Measurements from ENCODE around the gene RPTOR.
"Not testable (repeated sequence)": the region's sequence is repeated elsewhere in the genome, so short reads cannot be mapped to it uniquely, and the experiment has no call there.

Gene RPTOR

DNA sequence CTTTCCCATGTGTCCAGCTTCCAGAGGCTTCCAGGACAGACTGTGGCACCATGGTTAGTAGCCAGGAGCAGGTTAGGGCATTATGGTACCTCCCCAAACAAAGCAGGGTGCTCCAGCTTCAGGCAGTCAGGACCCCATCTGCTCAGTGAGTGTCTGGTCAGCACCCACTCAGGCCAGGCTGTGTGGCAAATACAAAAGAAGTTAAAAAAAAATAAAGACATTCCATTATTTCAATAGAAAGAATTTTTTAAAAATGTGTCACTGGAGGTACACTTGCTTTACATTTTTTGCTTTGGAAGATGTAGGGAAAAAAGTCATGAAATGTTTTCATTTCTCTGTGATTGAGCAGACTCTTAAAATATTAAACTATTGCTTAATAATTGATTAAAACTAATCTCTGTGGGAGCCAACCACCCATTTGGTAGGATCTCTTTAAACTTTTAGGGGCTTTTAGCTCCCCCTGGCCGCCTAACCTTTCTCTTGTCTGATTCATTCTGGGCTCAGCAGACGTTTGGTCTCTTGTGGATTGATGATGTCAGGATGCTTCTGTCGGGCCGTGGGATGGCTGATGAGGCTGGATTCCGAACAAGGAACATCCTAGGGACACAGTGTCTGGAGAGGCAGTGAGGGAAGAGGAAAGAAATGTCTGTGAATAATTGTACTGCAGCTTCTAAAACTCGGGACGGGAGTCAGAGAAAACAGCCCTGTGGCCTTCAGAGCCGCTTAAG lies 39.8 kb upstream of the RPTOR start:
- no peak for DNase-seq (ENCODE audit: low read depth in 1 of 2, low spot score in 1 of 2)
- Histone ChIP-seq H3K27me3 (ENCODE audit: insufficient read depth, poor library complexity, severe bottlenecking) (peaks cover 9% of the 10 kb centered on the region), H3K27ac (replicated peaks) (no peak overlapping the region), H3K4me3 (replicated peaks; ENCODE audit: insufficient read depth, low read length) (no peak overlapping the region)
- TF ChIP-seq SPI1 (IDR thresholded peaks at IDR 0.05; ENCODE audit: borderline replicate concordance, low read depth) (no peak), POLR2AphosphoS5 (IDR thresholded peaks at IDR 0.05; ENCODE audit: low read depth) (no peak), GABPA (IDR thresholded peaks at IDR 0.05; ENCODE audit: low read depth) (no peak)
- TF ChIP-seq, protein P1, sequence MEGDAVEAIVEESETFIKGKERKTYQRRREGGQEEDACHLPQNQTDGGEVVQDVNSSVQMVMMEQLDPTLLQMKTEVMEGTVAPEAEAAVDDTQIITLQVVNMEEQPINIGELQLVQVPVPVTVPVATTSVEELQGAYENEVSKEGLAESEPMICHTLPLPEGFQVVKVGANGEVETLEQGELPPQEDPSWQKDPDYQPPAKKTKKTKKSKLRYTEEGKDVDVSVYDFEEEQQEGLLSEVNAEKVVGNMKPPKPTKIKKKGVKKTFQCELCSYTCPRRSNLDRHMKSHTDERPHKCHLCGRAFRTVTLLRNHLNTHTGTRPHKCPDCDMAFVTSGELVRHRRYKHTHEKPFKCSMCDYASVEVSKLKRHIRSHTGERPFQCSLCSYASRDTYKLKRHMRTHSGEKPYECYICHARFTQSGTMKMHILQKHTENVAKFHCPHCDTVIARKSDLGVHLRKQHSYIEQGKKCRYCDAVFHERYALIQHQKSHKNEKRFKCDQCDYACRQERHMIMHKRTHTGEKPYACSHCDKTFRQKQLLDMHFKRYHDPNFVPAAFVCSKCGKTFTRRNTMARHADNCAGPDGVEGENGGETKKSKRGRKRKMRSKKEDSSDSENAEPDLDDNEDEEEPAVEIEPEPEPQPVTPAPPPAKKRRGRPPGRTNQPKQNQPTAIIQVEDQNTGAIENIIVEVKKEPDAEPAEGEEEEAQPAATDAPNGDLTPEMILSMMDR (IDR thresholded peaks at IDR 0.05; ENCODE audit: insufficient read depth, low read length) = no peak

DNA sequence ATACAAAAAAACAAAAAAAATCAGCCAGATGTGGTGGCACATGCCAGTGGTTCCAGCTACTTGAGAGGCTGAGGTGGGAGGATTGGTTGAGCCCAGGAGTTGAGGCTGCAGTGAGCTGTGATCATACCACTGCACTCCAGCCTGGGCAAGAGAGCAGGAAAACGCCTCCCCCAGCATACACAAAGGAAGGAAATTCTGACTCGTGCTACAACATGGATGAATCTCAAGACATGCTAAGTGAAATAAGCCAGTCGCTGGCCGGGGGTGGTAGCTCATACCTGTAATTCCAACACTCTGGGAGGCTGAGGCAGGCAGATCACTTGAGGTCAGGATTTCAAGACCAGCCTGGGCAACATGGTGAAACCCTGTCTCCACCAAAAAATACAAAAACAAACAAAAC lies 37.5 kb upstream of the RPTOR start:
- H3K27ac ChIP-seq (replicated peaks); H3K4me3 ChIP-seq (replicated peaks; ENCODE audit: insufficient read depth, low read length); DNase-seq (ENCODE audit: low read depth in 1 of 2, low spot score in 1 of 2): not testable (repeated sequence)
- H3K27me3 ChIP-seq (ENCODE audit: insufficient read depth, poor library complexity, severe bottlenecking) = peaks cover 16% of the 10 kb centered on the region

DNA sequence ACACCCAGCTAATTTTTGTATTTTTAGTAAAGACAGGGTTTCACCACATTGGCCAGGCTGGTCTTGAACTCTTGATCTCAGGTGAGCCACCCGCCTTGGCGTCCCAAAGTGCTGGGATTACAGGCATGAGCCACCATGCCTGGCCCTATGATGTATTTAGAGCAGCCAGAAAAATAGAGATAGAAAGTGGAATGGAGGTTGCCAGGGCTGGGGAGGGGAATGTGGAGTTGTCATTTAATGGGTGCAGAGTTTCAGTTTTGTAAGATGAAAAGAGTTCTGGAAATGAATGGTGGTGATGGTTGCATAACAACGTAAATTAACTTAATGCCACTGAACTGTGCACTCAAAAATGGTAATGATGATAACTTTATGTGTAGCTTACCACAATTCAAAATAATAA lies 36.7 kb upstream of the RPTOR start:
- Histone ChIP-seq H3K27me3 (ENCODE audit: insufficient read depth, poor library complexity, severe bottlenecking) (peaks cover 16% of the 10 kb centered on the region), H3K4me3 (replicated peaks; ENCODE audit: insufficient read depth, low read length) (no peak overlapping the region), H3K27ac (replicated peaks) (no peak overlapping the region)
- TF ChIP-seq, protein P1 (IDR thresholded peaks at IDR 0.05; ENCODE audit: insufficient read depth, low read length) = no peak
- TF ChIP-seq, protein P2, sequence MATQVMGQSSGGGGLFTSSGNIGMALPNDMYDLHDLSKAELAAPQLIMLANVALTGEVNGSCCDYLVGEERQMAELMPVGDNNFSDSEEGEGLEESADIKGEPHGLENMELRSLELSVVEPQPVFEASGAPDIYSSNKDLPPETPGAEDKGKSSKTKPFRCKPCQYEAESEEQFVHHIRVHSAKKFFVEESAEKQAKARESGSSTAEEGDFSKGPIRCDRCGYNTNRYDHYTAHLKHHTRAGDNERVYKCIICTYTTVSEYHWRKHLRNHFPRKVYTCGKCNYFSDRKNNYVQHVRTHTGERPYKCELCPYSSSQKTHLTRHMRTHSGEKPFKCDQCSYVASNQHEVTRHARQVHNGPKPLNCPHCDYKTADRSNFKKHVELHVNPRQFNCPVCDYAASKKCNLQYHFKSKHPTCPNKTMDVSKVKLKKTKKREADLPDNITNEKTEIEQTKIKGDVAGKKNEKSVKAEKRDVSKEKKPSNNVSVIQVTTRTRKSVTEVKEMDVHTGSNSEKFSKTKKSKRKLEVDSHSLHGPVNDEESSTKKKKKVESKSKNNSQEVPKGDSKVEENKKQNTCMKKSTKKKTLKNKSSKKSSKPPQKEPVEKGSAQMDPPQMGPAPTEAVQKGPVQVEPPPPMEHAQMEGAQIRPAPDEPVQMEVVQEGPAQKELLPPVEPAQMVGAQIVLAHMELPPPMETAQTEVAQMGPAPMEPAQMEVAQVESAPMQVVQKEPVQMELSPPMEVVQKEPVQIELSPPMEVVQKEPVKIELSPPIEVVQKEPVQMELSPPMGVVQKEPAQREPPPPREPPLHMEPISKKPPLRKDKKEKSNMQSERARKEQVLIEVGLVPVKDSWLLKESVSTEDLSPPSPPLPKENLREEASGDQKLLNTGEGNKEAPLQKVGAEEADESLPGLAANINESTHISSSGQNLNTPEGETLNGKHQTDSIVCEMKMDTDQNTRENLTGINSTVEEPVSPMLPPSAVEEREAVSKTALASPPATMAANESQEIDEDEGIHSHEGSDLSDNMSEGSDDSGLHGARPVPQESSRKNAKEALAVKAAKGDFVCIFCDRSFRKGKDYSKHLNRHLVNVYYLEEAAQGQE (IDR thresholded peaks at IDR 0.05; ENCODE audit: insufficient replicate concordance, low read depth) = no peak
- TF ChIP-seq SPI1 (IDR thresholded peaks at IDR 0.05; ENCODE audit: borderline replicate concordance, low read depth) (no peak), POLR2AphosphoS5 (IDR thresholded peaks at IDR 0.05; ENCODE audit: low read depth) (no peak), GABPA (IDR thresholded peaks at IDR 0.05; ENCODE audit: low read depth) (no peak)
- no peak for DNase-seq (ENCODE audit: low read depth in 1 of 2, low spot score in 1 of 2)

DNA sequence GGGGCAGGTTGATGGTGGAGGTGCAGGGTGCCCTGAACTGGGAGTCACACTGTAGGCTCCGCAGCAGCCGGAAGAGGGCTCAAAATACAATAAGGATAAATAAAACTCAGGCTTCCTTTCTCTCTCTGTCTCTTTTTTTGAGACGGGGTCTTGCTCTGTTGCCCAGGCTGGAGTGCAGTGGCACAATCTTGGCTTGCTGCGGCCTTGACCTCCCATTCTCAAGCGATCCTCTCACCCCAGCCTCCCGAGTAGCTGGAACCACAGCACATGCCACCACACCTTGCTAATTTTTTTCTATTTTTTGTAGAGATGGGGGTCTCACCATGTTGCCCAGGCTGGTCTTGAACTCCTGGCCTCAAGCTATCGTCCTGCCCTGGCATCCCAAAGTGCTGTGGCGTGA lies 35.3 kb upstream of the RPTOR start:
- TF ChIP-seq GABPA (IDR thresholded peaks at IDR 0.05; ENCODE audit: low read depth) (no peak), POLR2AphosphoS5 (IDR thresholded peaks at IDR 0.05; ENCODE audit: low read depth) (no peak), SPI1 (IDR thresholded peaks at IDR 0.05; ENCODE audit: borderline replicate concordance, low read depth) (no peak)
- TF ChIP-seq, protein P2 (IDR thresholded peaks at IDR 0.05; ENCODE audit: insufficient replicate concordance, low read depth) = no peak
- TF ChIP-seq, protein P1 (IDR thresholded peaks at IDR 0.05; ENCODE audit: insufficient read depth, low read length) = no peak
- Histone ChIP-seq H3K27me3 (ENCODE audit: insufficient read depth, poor library complexity, severe bottlenecking) (peaks cover 16% of the 10 kb centered on the region), H3K27ac (replicated peaks) (no peak overlapping the region), H3K4me3 (replicated peaks; ENCODE audit: insufficient read depth, low read length) (no peak overlapping the region)
- no peak for DNase-seq (ENCODE audit: low read depth in 1 of 2, low spot score in 1 of 2)
